Lower lobe of right lung (tissue), 2 donors: ENCODE measurements around the gene MRPS2. TPM values are rescaled to one million over a fixed set of nuclear protein-coding genes. Genes with fewer than 3 reads are reported as not detected.
"Not testable (repeated sequence)": the region's sequence is repeated elsewhere in the genome, so short reads cannot be mapped to it uniquely, and the experiment has no call there.

Experiments
- ATAC-seq, 2 donors: fragments of 200-7000 bp; cut with Tn5 transposase; one replicate each; pipeline ENCODE4 v1.9.1; 2020 to 2022; ENCODE audit warnings: mild to moderate bottlenecking in 2 of 2, moderate library complexity in 2 of 2
- DNase-seq: peaks from one replicate; pipeline ENCODE4 v3.0.0-alpha.2; 2020
- H3K27ac ChIP-seq: fragments of 200-600 bp; one replicate; pipeline ENCODE4 v1.8.0; 2022
- H3K27me3 ChIP-seq: fragments of 200-600 bp; one replicate; pipeline ENCODE4 v1.8.0; 2022; ENCODE audit warnings: low read depth
- H3K36me3 ChIP-seq: fragments of 200-600 bp; one replicate; pipeline ENCODE4 v1.8.0; 2022; ENCODE audit warnings: mild to moderate bottlenecking
- H3K4me1 ChIP-seq: fragments of 200-600 bp; one replicate; pipeline ENCODE4 v1.8.0; 2022
- H3K4me3 ChIP-seq: fragments of 200-600 bp; one replicate; pipeline ENCODE4 v1.8.0; 2022; ENCODE audit warnings: mild to moderate bottlenecking
- H3K9me3 ChIP-seq: fragments of 200-600 bp; one replicate; pipeline ENCODE4 v1.8.0; 2022
- CTCF ChIP-seq: fragments of 200-600 bp; IDR thresholded peaks from one replicate; pipeline ENCODE4 v1.8.0; 2022; ENCODE audit warnings: antibody characterized with exemption, mild to moderate bottlenecking
- intact Hi-C: fragments of 100-400 bp; cut with DNase I; formaldehyde crosslinking; loops from one replicate; pipeline ENCODE4 v1.11.0; 2022
- total RNA-seq: library from RNA; stranded (reverse); fragmentation: NEBNext Ultra II Directional; extraction: Animal tissue kit (Norgen Biotek cat#: 25700); gene quantifications from one replicate; pipeline ENCODE4 v1.2.1, GENCODE V29; 2021
- donor health status: DM: no; HTN: yes; CAD: no; lungs with severe emphysema.

Gene MRPS2
- total RNA-seq, 1 donor from 2014 or later: 21.9 TPM

GRCh38 chr9:135535631-135536030 is 35.1 kb downstream of the MRPS2 start:
- H3K4me3 ChIP-seq, H3K27ac ChIP-seq, H3K9me3 ChIP-seq, H3K4me1 ChIP-seq, DNase-seq, ATAC-seq, H3K27me3 ChIP-seq, H3K36me3 ChIP-seq, intact Hi-C loops: not testable (repeated sequence)

- intact Hi-C loops: no loop called here
Observed at GRCh38 chr9:135536216-135536615, 35.7 kb downstream of the MRPS2 start.

GRCh38 chr9:135543262-135543894 is 42.9 kb downstream of the MRPS2 start:
- H3K4me3 ChIP-seq, DNase-seq, ATAC-seq, H3K27ac ChIP-seq, H3K36me3 ChIP-seq, H3K4me1 ChIP-seq, H3K27me3 ChIP-seq, H3K9me3 ChIP-seq, intact Hi-C loops: not testable (repeated sequence)

More at GRCh38 chr9:135536216-135536615, 35.7 kb downstream of the MRPS2 start:
- Histone ChIP-seq H3K9me3 (no peaks in the 10 kb centered on the region), H3K36me3 (no peaks in the 10 kb centered on the region), H3K4me3 (no peak overlapping the region), H3K4me1 (no peaks in the 10 kb centered on the region), H3K27me3 (peaks cover 3% of the 10 kb centered on the region), H3K27ac (no peak overlapping the region)
- TF ChIP-seq CTCF: no peak
- ATAC-seq (no peak), DNase-seq (no peak)

DNA sequence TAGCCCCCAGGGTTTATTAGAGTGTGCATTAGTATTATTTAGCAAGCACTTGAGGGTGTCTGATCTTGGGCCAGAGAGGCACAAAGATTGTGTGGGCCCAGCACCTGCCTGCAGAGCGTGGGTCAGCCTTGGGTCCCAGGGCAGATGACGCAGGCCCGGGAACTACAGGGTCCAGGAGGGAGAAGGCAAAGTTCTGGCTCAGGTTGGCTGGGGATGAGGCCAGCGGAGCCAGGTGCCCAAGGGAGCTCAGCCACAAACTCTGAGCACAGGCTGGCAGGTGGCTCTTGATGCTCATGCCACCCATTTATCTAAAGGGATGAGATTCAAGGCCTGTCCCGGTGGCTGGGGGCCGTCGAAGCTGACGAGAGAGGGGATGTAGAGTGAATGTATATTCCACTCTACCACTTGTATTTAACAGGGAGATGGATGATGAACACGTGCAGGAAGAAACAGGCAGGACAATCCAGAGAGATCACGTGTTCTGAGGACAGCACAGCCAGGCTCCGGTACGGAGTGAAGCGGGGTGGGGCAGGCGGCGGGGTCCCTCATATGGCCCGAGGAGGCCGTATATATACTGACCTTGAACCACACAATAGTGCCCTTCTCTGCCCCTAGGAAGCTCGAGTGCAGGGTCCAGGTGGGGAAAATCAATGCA is 44.6 kb downstream of the MRPS2 start:
- no peak for TF ChIP-seq CTCF
- no peaks in the 10 kb centered on the region for H3K9me3 ChIP-seq
- no peaks in the 10 kb centered on the region for H3K36me3 ChIP-seq
- no peak overlapping the region for H3K4me3 ChIP-seq
- DNase-seq (no peak), ATAC-seq (no peak)
- H3K27me3 ChIP-seq: no peaks in the 10 kb centered on the region
- intact Hi-C loops: no loop called here
- no peak overlapping the region for H3K27ac ChIP-seq
- H3K4me1 ChIP-seq: no peaks in the 10 kb centered on the region

DNA sequence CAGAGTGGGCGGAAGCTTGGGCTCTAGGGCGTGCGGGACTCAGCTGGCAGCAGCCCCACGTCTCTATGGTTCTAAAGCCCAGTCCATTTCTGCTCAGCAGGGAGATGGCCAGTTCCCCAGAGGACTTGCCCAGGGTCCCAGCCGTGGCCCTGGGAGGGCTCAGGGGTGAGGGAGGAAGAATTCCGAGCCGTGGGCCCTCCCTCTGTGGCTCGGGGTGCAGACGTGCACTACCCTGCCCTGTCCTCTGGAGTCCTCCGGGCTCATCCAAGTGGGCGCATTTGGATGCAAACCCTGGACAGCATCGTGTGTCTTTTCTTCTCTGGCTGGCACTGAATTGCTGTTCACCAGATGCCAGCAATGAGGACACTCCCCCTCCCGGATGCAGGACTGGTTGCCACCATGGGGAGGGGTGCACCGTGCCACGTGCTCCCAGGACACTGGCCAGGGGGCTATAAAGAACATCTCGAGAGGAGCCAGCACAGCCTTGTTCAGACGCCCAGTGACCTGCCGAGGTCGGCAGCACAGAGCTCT is 45.2 kb downstream of the MRPS2 start, which contains the start of gene OBP2A:
Gene OBP2A (plus strand): TSS at position 481 of the 531 bp plus-strand sequence. CDS start 55 bp downstream, outside the sequence.
- H3K4me1 ChIP-seq, H3K4me3 ChIP-seq, H3K27ac ChIP-seq, H3K27me3 ChIP-seq, H3K36me3 ChIP-seq, intact Hi-C loops, ATAC-seq, H3K9me3 ChIP-seq, DNase-seq: not testable (repeated sequence)

DNA sequence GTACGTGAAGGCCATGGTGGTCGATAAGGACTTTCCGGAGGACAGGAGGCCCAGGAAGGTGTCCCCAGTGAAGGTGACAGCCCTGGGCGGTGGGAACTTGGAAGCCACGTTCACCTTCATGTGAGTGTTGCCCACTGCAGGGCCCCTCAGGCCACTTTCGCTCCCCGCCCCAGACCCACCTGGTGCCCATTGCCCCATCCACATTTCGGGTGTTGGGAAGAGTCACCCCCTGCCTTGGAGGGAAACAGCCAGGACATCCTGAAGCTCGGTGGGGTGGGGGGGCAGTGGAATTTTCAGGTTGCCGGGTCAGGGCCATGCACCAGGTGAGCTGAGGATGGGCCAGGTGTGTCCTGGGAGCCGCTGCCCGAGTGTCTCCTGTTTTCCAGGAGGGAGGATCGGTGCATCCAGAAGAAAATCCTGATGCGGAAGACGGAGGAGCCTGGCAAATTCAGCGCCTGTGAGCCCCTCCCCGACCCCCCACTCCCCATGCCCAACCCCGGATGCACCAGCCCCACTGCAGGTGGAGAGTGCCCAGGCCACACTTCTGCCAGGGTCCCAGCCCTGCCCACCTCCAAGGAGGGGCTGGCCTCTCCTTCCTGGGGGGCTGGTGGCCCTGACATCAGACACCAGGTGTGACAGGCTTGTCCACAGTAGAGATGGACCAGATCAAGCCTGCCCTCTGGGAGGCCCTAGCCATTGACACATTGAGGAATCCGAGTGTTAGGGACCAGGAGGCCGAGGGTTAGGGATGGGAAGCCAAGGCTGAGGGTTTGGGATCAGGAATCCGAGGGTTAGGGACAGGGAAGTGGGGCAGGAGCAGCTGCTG is 46.5 kb downstream of the MRPS2 start:
- H3K27me3 ChIP-seq, H3K9me3 ChIP-seq, H3K4me3 ChIP-seq, H3K27ac ChIP-seq, H3K4me1 ChIP-seq, DNase-seq, H3K36me3 ChIP-seq, ATAC-seq, intact Hi-C loops: not testable (repeated sequence)
